ENCODE measurements around the gene GP1BB. TPM values are rescaled to one million over a fixed set of nuclear protein-coding genes. Genes with fewer than 3 reads are reported as not detected.

The GP1BB gene
- polyA plus RNA-seq, 3 donors, result 0.13 to 1.5 (median 0.26) TPM

- peaks cover 0 to 7% of the 10 kb centered on the region in 2 donors for H3K4me1 ChIP-seq (ENCODE audit: control insufficient read depth in 1 of 2, insufficient read depth in 2 of 2, low read length in 2 of 2)
- H3K27ac Mint-ChIP-seq, result no peak overlapping the region
- no peaks in the 10 kb centered on the region for H3K27me3 ChIP-seq (ENCODE audit: control insufficient read depth in 2 of 2, insufficient read depth in 2 of 2, low read length in 2 of 2)
Measured at GRCh38 chr22:19705181-19705934, 18.0 kb upstream of the GP1BB start.

DNA sequence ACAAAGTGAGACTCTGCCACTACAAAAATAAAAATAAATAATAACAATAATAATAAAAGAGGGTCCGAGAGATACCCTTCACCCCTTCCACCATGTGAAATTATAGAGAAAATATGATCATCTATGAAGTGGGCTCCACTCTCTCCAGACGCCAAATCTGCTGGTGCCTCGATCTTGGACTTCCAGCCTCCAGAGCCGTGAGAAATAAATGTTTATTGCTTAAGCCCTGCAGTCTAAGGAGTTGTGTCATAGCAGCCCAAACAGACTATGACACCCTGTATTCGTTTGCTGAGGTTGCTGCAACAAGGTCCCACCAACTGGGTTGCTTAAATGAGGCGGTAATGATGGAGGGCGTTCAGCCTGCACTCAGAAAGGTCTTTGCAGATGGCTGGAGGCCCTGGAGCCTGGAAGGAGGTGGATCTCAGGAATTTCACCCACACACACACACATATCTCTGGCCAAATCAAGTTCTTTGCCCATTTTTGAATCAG, 16.6 kb upstream of the GP1BB start:
- TF ChIP-seq, protein P1, sequence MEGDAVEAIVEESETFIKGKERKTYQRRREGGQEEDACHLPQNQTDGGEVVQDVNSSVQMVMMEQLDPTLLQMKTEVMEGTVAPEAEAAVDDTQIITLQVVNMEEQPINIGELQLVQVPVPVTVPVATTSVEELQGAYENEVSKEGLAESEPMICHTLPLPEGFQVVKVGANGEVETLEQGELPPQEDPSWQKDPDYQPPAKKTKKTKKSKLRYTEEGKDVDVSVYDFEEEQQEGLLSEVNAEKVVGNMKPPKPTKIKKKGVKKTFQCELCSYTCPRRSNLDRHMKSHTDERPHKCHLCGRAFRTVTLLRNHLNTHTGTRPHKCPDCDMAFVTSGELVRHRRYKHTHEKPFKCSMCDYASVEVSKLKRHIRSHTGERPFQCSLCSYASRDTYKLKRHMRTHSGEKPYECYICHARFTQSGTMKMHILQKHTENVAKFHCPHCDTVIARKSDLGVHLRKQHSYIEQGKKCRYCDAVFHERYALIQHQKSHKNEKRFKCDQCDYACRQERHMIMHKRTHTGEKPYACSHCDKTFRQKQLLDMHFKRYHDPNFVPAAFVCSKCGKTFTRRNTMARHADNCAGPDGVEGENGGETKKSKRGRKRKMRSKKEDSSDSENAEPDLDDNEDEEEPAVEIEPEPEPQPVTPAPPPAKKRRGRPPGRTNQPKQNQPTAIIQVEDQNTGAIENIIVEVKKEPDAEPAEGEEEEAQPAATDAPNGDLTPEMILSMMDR (IDR thresholded peaks at IDR 0.05), result no peak
- H3K36me3 ChIP-seq (replicated peaks in 1 of 2; ENCODE audit: control insufficient read depth in 1 of 2, insufficient read depth in 2 of 2, low read length in 2 of 2), result no peaks in the 10 kb centered on the region
- no peaks in the 10 kb centered on the region for H3K9me3 Mint-ChIP-seq
- peaks cover 8% of the 10 kb centered on the region for H3K4me1 Mint-ChIP-seq
- no peak overlapping the region for H3K4me3 ChIP-seq (replicated peaks in 1 of 3; ENCODE audit: low read depth in 2 of 3, low read length in 3 of 3)
- WGBS (ENCODE audit: insufficient coverage), result 70% methylated on average over 4 of the region's 7 CpGs
- peaks cover 0 to 2% (median 0%) of the 10 kb centered on the region in 3 donors for H3K27me3 Mint-ChIP-seq (ENCODE audit: low read depth in 3 of 3)
- H3K27ac ChIP-seq (ENCODE audit: low read depth in 1 of 2, low read length in 2 of 2), result no peak overlapping the region
- no peak overlapping the region for H3K4me2 ChIP-seq (replicated peaks; ENCODE audit: extremely low read depth, low read length, poor library complexity, severe bottlenecking)
- H3K79me2 ChIP-seq (ENCODE audit: insufficient read depth, low read length), result no peaks in the 10 kb centered on the region
- H3K4me1 ChIP-seq (ENCODE audit: control insufficient read depth in 1 of 2, insufficient read depth in 2 of 2, low read length in 2 of 2), result peaks cover 0 to 7% of the 10 kb centered on the region in 2 donors
- H2AFZ ChIP-seq (ENCODE audit: insufficient read depth, low read depth, low read length, poor library complexity, severe bottlenecking), result peak overlapping the region; percentile 21
- DNase-seq, result peak in 1 of 3 donors; percentile 5
- no peak overlapping the region for H3K9ac ChIP-seq (ENCODE audit: insufficient read depth, low read length, poor library complexity, severe bottlenecking)
- H3K36me3 Mint-ChIP-seq, result no peaks in the 10 kb centered on the region
- no peaks in the 10 kb centered on the region for H3K9me3 ChIP-seq (replicated peaks in 1 of 2; ENCODE audit: control insufficient read depth in 1 of 2, insufficient read depth in 1 of 2, low read length in 2 of 2)
- no peaks in the 10 kb centered on the region for H3K27me3 ChIP-seq (ENCODE audit: control insufficient read depth in 2 of 2, insufficient read depth in 2 of 2, low read length in 2 of 2)
- H3K27ac Mint-ChIP-seq, result peak overlapping the region in 1 of 7 donors; percentile 64
- no peak overlapping the region for H3K4me3 Mint-ChIP-seq
- no peaks in the 10 kb centered on the region for H4K20me1 ChIP-seq (ENCODE audit: insufficient read depth, low read length)
- intact Hi-C loops (cut with micrococcal nuclease), result no loop called here

More at GRCh38 chr22:19705181-19705934, 18.0 kb upstream of the GP1BB start:
- TF ChIP-seq, protein P1 (IDR thresholded peaks at IDR 0.05), result no peak
- Mint-ChIP-seq H3K36me3 (no peaks in the 10 kb centered on the region), H3K9me3 (peaks cover 0 to 2% (median 0%) of the 10 kb centered on the region in 7 donors), H3K4me1 (peaks cover 8% of the 10 kb centered on the region), H3K4me3 (no peak overlapping the region), H3K27me3 (ENCODE audit: low read depth in 3 of 3) (peaks cover 0 to 2% (median 0%) of the 10 kb centered on the region in 3 donors)
- Histone ChIP-seq H3K36me3 (replicated peaks in 1 of 2; ENCODE audit: control insufficient read depth in 1 of 2, insufficient read depth in 2 of 2, low read length in 2 of 2) (no peaks in the 10 kb centered on the region), H3K27ac (ENCODE audit: low read depth in 1 of 2, low read length in 2 of 2) (no peak overlapping the region), H2AFZ (ENCODE audit: insufficient read depth, low read depth, low read length, poor library complexity, severe bottlenecking) (no peak overlapping the region), H3K9ac (ENCODE audit: insufficient read depth, low read length, poor library complexity, severe bottlenecking) (no peak overlapping the region), H3K4me3 (replicated peaks in 1 of 3; ENCODE audit: low read depth in 2 of 3, low read length in 3 of 3) (no peak overlapping the region), H4K20me1 (ENCODE audit: insufficient read depth, low read length) (no peaks in the 10 kb centered on the region), H3K9me3 (replicated peaks in 1 of 2; ENCODE audit: control insufficient read depth in 1 of 2, insufficient read depth in 1 of 2, low read length in 2 of 2) (no peaks in the 10 kb centered on the region), H3K79me2 (ENCODE audit: insufficient read depth, low read length) (no peaks in the 10 kb centered on the region), H3K4me2 (replicated peaks; ENCODE audit: extremely low read depth, low read length, poor library complexity, severe bottlenecking) (no peak overlapping the region)
- intact Hi-C loops (cut with micrococcal nuclease), result no loop called here
- DNase-seq, result no peak
- 96% methylated on average over 11 of the region's 14 CpGs for WGBS (ENCODE audit: insufficient coverage)
